GM21423 (cell line): ENCODE results near the gene KRTAP3-1.
"Not testable (repeated sequence)": the region's sequence is repeated elsewhere in the genome, so short reads cannot be mapped to it uniquely, and the experiment has no call there.

Experiments
- ATAC-seq: cut with Tn5 transposase; IDR thresholded peaks from one replicate; pipeline ENCODE4 v1.9.1; 2021; ENCODE audit warnings: mild to moderate bottlenecking, moderate library complexity; ENCODE audit not compliant: unreplicated experiment

The KRTAP3-1 gene

DNA sequence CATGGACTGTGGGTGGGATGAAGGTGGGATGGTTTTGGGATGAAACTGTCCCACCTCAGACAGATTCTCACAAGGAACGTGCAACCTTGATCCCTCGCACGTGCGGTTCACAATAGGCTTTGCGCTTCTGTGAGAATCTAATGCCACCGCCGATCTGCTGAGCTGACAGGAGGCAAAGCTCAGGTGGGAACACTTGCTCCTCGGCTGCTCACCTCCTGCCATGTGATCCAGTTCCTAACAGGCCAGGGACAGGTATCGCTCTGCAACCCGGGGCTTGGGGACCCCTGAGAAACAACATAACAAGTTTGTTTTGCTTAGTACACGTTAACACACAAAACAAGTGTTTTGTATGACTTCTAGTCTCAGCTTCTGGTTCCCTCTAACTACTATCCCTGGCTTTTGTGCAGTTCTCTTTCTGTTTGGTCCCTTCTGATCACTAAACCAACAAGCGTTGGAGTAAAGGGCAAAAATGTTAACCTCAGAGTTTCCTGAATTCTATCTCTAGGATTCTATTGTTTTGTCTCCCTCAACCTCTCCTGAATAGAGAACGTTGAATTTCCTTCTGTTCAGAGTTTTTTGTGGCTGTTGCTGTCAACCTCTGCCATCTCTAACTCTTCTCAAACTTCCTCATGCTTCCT, 7.8 kb upstream of the KRTAP3-1 start:
- no peak for ATAC-seq

GRCh38 chr17:41015454-41015853, 6.5 kb upstream of the KRTAP3-1 start:
- ATAC-seq = no peak

GRCh38 chr17:41013606-41014005, 4.7 kb upstream of the KRTAP3-1 start:
- ATAC-seq = no peak

GRCh38 chr17:41013181-41013580, 4.3 kb upstream of the KRTAP3-1 start:
- ATAC-seq = no peak

- ATAC-seq = no peak
These were observed 3.6 kb upstream of the KRTAP3-1 start for GRCh38 chr17:41012326-41013120.

GRCh38 chr17:41010441-41010840, 1.5 kb upstream of the KRTAP3-1 start:
- ATAC-seq = no peak

GRCh38 chr17:41009936-41010335, 1.0 kb upstream of the KRTAP3-1 start:
- ATAC-seq = no peak

DNA sequence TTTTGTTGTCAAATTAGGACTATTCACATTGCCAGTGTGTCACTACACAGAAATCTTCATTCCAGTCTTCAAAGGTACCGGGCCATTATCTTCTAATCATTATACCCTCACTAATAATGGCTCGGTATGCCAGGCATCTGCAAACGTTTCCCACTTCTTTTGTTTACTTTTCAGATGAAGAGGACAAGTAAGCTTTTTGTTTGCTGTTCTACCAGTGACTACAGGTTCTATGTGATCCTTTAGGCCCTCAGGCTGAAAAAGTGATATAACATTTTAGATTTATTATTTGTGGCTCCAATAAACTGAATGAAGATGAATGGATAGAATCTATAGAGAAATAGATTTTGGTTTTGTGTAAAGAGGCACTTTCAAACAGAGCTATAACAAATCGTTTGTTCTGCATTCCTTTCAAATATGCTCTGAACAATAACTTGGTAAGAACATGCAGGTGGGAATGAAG, 403 bp upstream of the KRTAP3-1 start:
- ATAC-seq = no peak

- no peak for ATAC-seq
These were observed 4.5 kb downstream of the KRTAP3-1 start for GRCh38 chr17:41004397-41004796.

GRCh38 chr17:41003926-41004325, 5.0 kb downstream of the KRTAP3-1 start:
- ATAC-seq = no peak

GRCh38 chr17:41002814-41003213, 6.1 kb downstream of the KRTAP3-1 start:
- no peak for ATAC-seq

DNA sequence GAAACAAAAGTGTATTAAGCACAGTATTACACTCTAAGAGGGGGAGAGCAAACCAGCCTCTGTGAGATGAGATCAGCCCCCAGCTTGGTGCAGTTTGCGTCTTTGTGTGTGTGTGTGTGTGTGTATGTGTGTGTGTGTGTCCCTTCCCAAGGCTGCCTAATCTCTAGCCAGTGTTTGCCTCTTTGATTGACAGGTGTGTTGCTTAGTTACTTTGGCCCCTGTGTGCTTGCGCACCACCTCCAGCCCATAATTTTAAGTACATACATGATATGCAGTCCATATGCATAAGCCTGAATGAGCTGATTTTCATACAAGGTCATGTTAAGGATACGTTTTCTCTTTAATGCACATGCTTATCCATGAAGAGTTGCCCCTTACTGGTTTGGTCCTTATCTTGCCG, 7.1 kb downstream of the KRTAP3-1 start:
- no peak for ATAC-seq

DNA sequence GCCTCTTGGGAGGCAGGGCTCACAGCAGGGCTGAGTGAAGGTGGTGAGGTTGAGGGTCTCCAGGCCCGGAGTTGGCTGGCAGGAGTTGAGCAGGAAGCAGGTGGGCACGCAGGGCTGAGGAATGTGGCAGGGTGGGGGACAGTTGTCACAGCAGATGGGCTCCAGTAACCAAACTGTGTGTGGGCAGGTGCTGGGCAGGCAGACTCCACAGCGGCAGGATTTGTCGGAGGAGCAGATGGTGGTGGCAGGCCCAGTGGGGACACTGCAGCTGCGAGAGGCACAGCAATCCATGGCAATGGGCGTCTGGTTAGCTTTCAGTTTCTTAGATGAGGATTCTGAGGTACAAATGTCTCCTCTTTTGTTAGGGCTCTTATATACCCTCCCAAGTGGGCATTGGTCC, 9.4 kb downstream of the KRTAP3-1 start, which contains the start of gene KRTAP3-2:
Gene KRTAP3-2 (minus strand): TSS at position 344 of the 400 bp plus-strand sequence. CDS start 53 bp downstream, at position 291.
- not testable (repeated sequence) for ATAC-seq

DNA sequence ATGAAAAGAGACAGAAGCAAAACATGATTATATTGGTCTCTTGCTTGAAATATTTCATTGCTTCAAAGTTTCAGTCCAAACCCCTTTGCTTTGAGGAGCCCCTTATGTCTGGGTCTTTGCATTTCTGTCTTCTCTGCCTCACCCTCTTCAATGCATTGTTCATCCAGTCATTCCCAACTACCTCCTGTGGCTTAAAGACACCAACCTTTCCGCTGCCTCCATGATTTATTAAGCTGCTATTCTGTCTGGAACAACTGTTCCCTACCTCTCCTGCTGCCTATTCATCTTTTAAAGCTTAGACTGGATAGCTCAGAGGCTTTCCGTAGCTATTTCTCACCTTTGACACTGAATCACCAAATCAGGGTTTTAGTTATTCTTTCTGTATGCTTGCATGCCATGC, 11.6 kb downstream of the KRTAP3-1 start:
- no peak for ATAC-seq

DNA sequence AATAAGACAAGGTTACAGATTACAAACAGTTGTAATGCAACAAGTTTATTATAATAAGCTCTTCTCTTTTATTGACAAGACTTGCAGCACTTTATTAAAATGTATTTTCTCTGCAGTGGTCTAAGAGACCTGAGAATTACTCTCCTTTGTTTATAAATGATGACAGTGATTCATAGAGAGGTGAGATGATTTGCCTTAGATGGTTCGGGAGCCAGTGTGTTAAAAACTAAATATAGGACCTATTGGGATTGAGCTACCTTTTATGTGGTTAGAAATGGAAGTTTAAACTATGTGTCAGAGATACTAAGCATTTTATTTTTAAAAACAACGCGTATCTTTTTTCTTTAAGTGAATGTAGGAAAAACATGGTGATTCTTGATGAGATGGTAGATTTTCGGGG, 12.1 kb downstream of the KRTAP3-1 start:
- no peak for ATAC-seq

DNA sequence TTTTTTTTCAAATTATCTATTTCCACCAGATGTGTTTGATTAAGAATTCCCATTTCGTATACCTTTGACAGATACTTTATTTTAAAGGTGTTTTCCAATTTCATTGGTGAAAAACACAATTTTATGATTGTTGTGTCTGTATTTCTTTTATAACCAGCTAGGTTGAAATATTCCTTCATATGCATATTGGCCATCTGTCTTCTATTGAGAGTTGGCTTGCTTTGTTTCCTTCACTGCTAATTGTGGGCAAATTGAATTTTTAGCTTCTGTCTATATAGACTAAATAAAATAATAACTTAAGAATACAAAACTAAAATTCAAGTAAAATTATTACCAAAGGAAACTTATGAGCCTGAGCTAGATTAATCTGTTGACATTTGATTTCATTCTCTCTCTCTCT, 13.8 kb downstream of the KRTAP3-1 start:
- ATAC-seq = no peak

DNA sequence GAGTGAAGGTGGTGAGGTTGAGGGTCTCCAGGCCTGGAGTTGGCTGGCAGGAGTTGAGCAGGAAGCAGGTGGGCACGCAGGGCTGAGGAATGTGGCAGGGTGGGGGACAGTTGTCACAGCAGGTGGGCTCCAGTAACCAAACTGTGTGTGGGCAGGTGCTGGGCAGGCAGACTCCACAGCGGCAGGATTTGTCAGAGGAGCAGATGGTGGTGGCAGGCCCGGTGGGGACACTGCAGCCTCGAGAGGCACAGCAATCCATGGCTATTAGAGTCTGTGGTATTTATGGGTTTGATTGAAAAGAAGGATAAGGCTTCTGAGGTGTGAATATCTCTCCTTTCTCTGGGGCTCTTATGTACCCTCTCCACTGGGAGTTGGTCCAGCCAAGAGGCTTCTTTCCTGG, 15.1 kb downstream of the KRTAP3-1 start, which contains the start of gene KRTAP3-3:
Gene KRTAP3-3 (minus strand): TSS at position 326 of the 400 bp plus-strand sequence. CDS start 67 bp downstream, at position 259.
- ATAC-seq = no peak

GRCh38 chr17:40993084-40993483, 15.8 kb downstream of the KRTAP3-1 start:
- ATAC-seq = no peak

DNA sequence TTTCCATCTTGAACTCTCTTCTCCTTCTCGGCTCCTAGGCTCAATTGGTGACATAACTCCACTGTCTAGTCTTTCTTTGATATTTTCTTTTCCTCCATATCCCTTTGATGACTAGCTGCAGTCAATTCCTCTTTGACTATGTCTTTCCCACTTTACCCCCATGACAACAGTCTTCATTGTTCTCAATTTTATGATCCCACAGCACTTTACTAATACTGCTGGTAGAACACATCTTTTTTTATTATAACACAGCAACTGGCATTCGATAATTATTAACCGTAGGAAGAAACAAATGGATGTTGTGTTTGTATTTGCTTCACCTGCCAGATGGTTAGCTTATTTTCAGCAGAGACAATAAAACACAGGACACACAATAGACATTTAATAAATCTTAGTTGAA, 16.3 kb downstream of the KRTAP3-1 start:
- ATAC-seq = no peak

- ATAC-seq = no peak
These were observed 22.0 kb downstream of the KRTAP3-1 start for GRCh38 chr17:40986920-40987319.

- ATAC-seq = no peak
These were observed 24.7 kb downstream of the KRTAP3-1 start, which contains the start of gene KRT40 for GRCh38 chr17:40984226-40984625. Gene KRT40 (minus strand): TSS chr17:40984326. CDS start chr17:40984273, 53 bp downstream.

DNA sequence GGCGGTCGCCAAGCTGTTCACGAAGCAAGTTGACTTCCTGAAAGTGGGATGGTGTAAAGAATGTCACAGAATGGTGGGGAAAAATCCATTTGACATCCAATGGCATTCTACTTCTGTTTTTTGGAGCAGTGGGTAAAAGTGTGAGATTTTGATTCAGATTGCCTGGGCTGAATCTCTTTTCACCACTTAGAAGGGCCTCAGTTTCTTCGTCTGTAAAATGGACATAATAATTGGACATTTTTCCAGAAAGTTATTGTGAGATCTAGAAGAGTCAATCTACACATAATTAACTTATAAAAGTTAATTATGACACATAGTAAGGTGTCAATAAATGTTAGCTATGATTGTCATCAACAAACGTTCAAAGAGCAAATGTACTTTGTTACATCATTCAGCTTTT, 27.8 kb downstream of the KRTAP3-1 start:
- ATAC-seq = no peak
